ENCODE measurements around the gene CHP2.
"Not testable (repeated sequence)": the region's sequence is repeated elsewhere in the genome, so short reads cannot be mapped to it uniquely, and the experiment has no call there.

GRCh38 chr16:23722613-23723240 lies 32.1 kb upstream of the CHP2 start:
- not testable (repeated sequence) for TF ChIP-seq EZH2 (IDR thresholded peaks at IDR 0.05; ENCODE audit: insufficient read depth, poor library complexity, severe bottlenecking); EZH2phosphoT487 (IDR thresholded peaks at IDR 0.05; ENCODE audit: insufficient read depth, low read depth)
